Measurements from ENCODE around the gene SGTA.
"Not testable (repeated sequence)": the region's sequence is repeated elsewhere in the genome, so short reads cannot be mapped to it uniquely, and the experiment has no call there.

The SGTA gene

DNA sequence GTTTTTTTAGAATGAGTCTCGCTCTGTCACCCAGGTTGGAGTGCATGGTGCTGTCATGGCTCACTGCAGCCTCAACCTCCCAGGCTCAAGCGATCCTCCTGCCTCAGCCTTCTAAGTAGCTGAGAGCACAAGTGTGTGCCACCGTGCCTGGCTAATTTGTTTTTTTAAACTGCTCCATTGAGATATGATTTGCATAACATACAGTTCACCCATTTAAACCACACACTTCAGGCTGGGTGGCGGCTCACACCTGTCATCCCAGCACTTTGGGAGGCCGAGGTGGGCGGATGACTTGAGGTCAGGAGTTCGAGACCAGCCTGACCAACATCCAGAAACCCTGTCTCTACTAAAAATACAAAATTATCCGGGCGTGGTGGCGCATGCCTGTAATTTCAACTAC, 9.6 kb upstream of the SGTA start:
- not testable (repeated sequence) for DNase-seq (ENCODE audit: low read depth)

DNA sequence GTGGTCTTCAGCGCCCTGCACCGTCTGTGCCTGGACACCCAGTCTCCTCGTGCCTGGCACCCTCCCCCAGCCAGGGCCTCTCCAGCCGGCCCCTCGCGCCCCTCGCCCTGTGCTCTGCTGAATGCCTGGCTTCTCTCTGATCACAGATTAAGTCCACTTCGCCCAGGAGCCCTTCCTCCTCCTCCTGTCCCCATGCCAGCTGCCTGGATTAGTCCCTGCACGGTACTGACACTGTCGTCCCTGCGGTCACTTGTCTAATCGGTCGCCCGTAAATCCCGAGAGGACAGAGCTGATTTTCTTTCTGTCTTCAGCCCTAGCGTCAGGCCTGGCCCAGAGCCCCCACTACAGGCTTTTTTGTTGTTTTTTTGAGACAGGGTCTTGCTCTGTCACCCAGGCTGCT, 8.8 kb upstream of the SGTA start:
- no peak for DNase-seq (ENCODE audit: low read depth)

DNA sequence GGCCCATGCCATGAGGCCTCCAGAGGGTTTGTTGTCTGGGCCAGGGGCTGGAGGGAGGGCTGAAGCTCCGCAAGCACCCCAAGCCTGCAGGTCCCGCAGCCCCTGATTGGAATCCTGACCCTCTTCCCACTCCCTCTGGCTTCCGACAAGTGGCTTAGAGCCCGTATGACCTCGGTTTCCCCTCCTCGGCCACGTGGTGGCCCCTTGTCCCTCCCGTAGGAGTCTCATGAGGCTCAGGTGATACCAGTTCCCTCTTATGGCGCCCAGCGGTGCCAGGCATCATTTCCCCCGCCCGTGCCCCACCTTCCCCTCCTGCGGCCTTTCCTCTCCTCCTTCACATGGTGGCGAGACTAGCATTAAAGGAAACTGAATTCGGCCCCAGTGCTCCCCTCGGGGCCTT, 8.4 kb upstream of the SGTA start:
- DNase-seq (ENCODE audit: low read depth) = no peak

DNA sequence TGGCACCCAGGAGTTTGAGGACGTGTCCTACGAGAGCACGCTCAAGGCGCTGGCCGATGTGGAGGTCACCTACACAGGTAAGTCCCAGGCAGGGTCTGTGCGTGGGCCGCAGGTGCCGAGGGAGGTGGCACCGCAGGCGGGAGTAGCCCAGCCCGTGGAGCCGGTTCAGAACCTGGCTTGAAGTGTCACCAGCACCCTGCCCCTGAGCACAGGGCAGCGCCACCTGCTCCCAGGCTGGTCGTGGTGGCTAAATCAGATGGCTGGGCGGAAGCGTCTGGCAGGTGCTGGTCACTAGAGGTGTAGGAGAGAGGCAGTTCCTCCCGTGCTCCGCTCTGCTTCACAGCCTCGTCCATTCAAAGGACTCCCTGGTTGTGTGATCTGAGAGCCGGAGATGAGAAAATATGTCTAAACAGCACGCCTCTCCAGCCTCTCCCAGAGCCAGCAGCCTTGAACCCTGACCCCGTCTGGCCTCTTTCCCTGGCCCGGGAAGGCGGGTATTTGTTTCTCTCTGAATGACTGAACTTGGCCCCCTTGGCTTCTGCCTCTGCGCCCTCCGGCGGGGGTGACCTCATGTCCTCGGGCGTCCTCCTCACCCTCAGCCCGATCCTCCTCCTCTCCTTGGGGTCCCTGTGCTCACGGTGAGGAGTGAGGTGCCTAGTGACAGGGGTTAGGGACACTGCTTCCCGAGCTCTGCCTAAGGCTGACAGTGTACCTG, 7.6 kb upstream of the SGTA start:
- no peak for DNase-seq (ENCODE audit: low read depth)

DNA sequence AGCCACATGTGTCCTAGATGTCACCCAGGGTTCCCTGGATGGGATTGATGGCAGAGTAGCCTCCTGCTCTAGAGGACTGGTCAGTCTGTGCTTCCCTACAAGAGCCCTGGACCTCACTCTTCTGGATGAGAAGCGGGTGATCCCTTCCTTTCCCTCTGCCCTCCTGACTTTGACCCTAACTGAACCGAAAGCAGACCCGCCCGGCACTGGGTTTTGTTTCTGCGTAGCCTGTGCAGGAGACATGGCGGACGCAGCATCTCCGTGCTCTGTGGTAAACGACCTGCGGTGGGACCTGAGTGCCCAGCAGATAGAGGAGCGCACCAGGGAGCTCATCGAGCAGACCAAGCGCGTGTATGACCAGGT, 7.1 kb upstream of the SGTA start:
- DNase-seq (ENCODE audit: low read depth) = no peak

DNA sequence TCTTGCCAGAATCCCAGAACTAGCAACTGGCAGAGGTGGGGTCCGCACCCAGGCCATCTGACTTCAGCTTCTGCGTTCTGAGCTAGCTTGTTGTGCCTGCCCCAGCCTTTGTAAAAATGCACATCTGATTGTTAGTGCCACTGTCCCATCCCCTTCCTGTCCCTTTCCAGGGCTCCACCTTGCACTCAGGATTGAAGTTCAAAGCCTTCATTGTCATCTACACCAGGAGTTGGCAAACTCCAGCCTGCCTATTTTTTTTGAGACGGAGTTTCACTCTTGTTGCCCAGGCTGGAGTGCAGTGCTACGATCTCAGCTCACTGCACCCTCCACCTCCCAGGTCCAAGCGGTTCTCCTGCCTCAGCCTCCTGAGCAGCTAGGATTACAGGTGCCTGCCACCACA, 5.2 kb upstream of the SGTA start:
- DNase-seq (ENCODE audit: low read depth) = no peak

DNA sequence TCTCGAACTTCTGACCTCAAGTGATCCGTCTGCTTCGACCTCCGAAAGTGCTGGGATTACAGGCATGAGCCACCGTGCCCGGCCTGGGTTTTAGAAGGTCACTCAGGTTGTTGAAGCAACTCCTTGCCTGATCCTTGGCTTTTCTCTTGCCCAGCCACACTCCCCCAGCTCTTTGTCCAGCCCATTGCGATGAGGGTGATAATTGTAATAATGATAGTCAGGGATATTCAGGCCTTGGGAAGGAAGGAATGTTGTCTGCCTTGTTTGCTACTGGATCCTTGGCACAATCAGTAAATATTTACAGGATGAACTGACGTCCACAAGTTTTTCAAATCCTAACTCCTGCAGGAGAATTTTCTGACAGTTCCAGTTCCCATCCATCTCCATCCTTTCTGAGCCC, 4.0 kb upstream of the SGTA start:
- DNase-seq (ENCODE audit: low read depth) = no peak

- DNase-seq (ENCODE audit: low read depth) = peak; percentile 98
Measured at GRCh38 chr19:2785244-2785997, 2.3 kb upstream of the SGTA start, which contains the start of gene THOP1. THOP1 (plus strand) TSS chr19:2785503; CDS start chr19:2785663, 160 bp downstream.

DNA sequence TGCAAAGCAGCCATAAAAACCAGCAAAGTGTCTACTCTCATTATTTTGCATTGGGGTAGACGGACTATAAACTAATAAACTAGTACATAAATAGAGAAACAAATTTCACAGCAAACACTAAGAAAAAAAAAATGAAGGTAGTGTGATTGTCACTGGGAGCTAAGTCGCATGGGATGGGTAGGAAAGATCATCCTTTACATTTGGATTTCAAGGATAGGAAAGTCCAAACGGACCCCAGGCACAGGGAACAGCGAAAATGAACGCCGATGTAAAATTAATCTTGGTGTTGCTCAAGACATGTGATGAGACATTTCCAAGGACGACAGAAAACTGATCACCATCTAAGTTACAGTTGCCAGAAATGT, 690 bp upstream of the SGTA start:
- no peak for DNase-seq (ENCODE audit: low read depth)

DNA sequence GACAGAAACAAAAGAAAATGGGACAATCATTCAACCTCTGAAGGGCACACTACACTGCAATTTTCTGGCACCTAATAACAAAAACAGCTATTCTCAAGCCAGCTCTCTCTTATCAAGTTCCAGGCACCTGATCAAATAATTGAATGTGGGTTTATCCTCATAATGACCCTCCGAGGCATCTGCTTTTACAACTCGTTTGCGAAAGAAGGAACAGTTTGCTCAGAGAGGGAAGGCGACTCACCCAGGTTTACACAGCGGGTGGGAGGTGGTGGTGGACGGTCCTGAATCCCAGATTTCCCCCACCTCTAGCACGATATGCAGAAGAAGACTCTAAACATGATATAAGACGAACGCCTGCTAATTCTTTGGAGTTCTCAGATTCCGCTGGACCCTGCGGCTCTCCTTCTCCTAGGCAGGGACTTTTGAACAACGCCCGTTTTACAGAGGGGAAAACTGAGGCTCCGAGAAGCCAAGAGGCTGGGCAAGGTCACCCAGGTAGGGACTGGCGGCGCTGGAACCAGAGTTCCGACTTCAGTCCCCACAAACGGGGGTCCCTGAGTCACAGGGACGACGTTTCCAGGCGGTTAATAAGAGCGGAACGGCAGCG, 641 bp downstream of the SGTA start:
- no peak for DNase-seq (ENCODE audit: low read depth)

DNA sequence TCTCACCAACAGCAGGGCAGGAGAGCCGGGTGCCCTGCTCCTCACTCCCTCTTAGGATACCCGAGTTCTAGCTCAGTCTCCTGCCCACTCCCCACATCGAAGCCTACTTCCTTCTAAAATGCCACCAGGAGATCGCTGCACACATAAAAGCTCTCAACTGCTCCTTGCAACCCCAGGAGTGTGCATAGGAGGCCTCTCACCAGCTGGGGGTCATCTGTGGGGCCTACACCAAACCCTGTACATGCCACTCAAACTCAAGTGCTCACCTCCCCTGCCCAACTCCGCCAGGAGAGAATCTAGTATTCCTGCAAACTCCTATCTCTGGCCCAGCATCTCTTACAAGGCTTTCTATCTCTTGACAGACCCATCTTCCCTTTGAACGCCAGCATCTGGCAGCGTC, 2.8 kb downstream of the SGTA start:
- DNase-seq (ENCODE audit: low read depth) = no peak

DNA sequence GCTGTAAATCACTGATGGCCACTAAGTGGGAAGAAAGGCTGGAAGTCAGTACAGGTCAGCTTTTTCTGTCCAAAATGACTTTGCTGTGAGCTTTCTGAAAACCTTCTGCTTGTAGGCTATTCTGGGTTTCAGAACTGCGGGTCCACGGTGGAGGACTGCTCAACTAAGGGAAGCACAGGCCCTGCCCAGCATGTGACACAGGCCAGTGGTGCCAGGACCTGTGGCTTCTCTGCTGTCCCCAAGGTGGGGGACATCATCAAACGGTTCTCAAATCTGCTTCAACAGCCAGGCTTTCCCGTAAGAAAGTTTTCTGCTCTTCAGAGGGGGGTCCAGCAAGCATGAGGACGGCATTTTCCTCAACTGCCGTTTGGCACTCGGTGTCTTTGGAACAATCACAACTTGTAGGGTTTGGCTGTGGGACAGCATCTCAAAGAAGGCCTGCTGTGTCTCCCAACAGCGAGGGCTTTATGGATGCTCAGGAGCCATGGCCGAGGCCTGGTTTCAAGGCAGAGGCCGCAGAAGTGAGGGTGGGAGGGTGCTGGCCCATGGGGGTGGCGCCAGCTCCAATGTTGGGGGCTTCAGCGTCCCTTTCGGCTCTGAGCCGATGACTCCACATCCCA, 3.8 kb downstream of the SGTA start:
- DNase-seq (ENCODE audit: low read depth) = no peak

GRCh38 chr19:2777952-2778683, 5.0 kb downstream of the SGTA start:
- DNase-seq (ENCODE audit: low read depth) = no peak

DNA sequence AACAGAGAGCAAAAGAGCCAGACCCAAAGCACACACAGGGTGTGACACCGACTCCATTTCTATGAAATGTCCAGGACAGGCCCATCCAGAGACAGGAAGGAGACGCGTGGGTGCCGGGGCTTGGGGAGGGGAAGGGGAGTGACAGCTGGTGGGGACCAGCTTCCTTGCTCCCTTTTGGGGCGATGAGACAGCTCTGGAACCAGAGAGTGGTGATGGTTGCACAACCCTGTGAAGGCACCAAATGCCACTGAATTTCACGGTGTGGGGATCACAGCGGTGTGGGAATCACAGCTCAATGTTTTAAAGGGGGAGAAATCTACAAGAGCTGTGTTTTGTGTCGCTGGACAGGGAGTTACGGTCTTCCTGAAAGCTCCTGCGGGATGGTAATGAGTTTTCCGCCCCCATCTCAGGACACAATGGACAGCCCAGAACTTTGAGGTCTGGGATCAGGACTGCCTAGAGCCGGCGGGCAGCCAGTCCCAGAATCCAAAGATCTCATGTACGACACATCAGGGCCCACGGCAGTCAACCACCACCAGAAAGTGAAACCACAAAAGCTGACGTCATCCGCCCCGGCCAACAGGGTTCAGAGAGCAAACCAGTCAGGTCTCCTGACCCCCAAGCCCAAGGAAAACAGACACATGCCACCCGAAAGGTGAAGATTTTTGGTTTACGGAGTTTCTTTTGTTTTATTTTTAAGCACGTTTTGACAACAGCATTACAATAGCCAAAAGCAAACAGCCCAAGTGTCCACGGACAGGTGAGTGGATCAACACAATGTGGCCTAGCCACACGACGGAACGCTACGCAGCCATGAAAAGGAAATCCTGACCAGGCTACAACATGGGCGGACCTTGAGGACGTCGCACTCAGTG, 7.3 kb downstream of the SGTA start:
- no peak for DNase-seq (ENCODE audit: low read depth)

- DNase-seq (ENCODE audit: low read depth) = no peak
Measured at GRCh38 chr19:2774953-2775555, 8.0 kb downstream of the SGTA start.

DNA sequence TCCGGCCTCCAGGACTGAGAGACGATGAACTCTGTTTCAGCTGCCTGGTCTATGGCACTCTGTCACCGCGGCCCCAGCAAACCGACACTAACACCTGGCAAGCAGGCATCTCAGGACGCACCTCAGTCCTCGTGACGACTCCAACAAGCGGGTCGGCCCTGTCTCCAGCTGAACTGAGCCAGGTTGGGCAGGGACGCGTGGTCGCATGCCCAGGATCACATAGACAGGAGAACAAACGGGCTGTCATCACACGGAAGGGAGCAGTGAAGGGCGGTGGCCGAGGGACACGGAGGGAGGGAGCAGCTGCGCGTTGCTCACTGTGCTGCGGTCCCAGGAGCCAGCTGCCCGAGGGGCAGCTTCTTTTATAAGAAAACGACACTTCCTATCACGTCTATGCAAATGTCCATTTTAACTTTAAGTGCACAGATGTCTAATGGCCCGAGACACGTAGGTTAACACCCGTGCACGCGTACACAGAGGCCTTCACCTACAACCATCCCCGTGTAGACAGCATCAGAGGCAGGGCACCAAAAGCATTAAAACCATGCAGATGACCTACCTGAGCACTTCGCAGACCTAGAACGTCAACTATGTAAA, 8.9 kb downstream of the SGTA start:
- no peak for DNase-seq (ENCODE audit: low read depth)

- DNase-seq (ENCODE audit: low read depth) = no peak
Measured at GRCh38 chr19:2771786-2772674, 11.0 kb downstream of the SGTA start.

- DNase-seq (ENCODE audit: low read depth) = no peak
Measured at GRCh38 chr19:2770055-2771013, 12.7 kb downstream of the SGTA start.

Measured in GM04504 (cell line).